Common myeloid progenitor, CD34-positive (primary cell): Measurements from ENCODE around the gene SEMA3B.

Experiments used
- CTCF ChIA-PET: fragments of 350-600 bp; sonication (Branson Sonifier 250); formaldehyde crosslinking; loops from one replicate; lab custom pipeline; 2021; ENCODE audit warnings: antibody characterized with exemption; lab: Charles Lee
- POLR2A ChIA-PET: fragments of 350-600 bp; sonication (Branson Sonifier 250); formaldehyde crosslinking; loops from one replicate; lab custom pipeline; 2021; ENCODE audit warnings: antibody characterized with exemption; lab: Charles Lee
- DNase-seq, 3 donors: peaks; one replicate each; pipeline versions ENCODE4 v3.0.0 to v3.0.0-alpha.2; 2013
- H3K27ac ChIP-seq, 2 experiments: 1 replicate in 1 of 2; 2 replicates in 1 of 2; pipeline ENCODE4 v1.7.0; 2013; ENCODE audit warnings: inconsistent platforms in 2 of 2, low read length in 2 of 2, mild to moderate bottlenecking in 2 of 2, low read depth in 1 of 2, moderate library complexity in 1 of 2; ENCODE audit not compliant: severe bottlenecking in 2 of 2, insufficient read depth in 1 of 2, poor library complexity in 1 of 2
- H3K27me3 ChIP-seq, 5 experiments: replicated peaks in 2 of 5; 1 replicate in 3 of 5; 2 replicates in 2 of 5; pipeline versions ENCODE4 v1.6.1 to v1.7.0; 2013; ENCODE audit warnings: low read length in 4 of 5, mild to moderate bottlenecking in 2 of 5, moderate library complexity in 2 of 5, inconsistent platforms in 1 of 5; ENCODE audit not compliant: insufficient read depth in 5 of 5, control insufficient read depth in 4 of 5
- H3K36me3 ChIP-seq, 4 experiments: 1 replicate in 2 of 4; 2 replicates in 2 of 4; pipeline versions ENCODE4 v1.6.1 to v1.7.0; 2013; ENCODE audit warnings: low read length in 3 of 4, control low read depth in 1 of 4, mild to moderate bottlenecking in 1 of 4; ENCODE audit not compliant: control insufficient read depth in 4 of 4, insufficient read depth in 4 of 4
- H3K4me1 ChIP-seq, 4 experiments: 1 replicate in 3 of 4; 2 replicates in 1 of 4; pipeline versions ENCODE4 v1.6.1 to v1.7.1; 2013; ENCODE audit warnings: low read length in 3 of 4, mild to moderate bottlenecking in 3 of 4, control low read depth in 1 of 4, inconsistent platforms in 1 of 4, moderate library complexity in 1 of 4; ENCODE audit not compliant: control insufficient read depth in 4 of 4, insufficient read depth in 4 of 4; ENCODE audit errors: control extremely low read depth in 1 of 4
- H3K4me3 ChIP-seq, 7 experiments: 1 replicate in 4 of 7; 2 replicates in 3 of 7; pipeline versions ENCODE4 v1.5.1 to v1.7.0; 2013; ENCODE audit warnings: mild to moderate bottlenecking in 7 of 7, low read length in 6 of 7, moderate library complexity in 6 of 7, inconsistent platforms in 2 of 7, low read depth in 2 of 7, control low read depth in 1 of 7; ENCODE audit not compliant: insufficient read depth in 4 of 7, control insufficient read depth in 1 of 7; ENCODE audit errors: extremely low read depth in 1 of 7
- H3K9me3 ChIP-seq, 5 experiments: 1 replicate in 4 of 5; 2 replicates in 1 of 5; pipeline versions ENCODE4 v1.6.1 to v1.7.1; 2013; ENCODE audit warnings: low read length in 4 of 5, mild to moderate bottlenecking in 2 of 5, inconsistent platforms in 1 of 5, low read depth in 1 of 5, moderate library complexity in 1 of 5; ENCODE audit not compliant: control insufficient read depth in 4 of 5, insufficient read depth in 2 of 5; ENCODE audit errors: control extremely low read depth in 1 of 5
- WGBS: methylation state at CpG from one replicate; pipeline ENCODE4 v1.1.5; 2013; ENCODE audit not compliant: insufficient coverage; 5-methylcytosine and 5-hydroxymethylcytosine counted together

Gene SEMA3B

DNA sequence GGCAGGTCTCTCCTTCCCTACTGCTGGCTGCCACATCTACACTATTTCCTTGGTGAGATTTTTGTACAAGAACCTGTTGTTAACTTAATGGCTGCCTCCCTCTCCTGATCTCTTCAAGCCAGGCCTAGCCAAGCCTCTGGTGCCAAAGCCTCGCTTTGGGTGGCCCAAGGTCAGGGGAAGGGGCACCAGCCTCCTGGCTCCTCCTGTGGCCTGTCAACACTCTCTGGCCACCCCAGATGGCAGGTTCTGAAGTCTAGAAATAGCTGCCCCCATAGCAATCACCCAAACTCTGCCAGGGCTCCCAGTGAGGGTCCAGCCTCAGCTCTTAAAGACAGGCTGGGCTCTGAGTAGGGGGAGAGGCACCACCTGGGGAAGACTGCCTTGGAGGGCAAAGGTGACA is 18.3 kb downstream of the SEMA3B start:
- WGBS = no CpG with 5 or more reads among the region's 1 CpG
- POLR2A ChIA-PET = no interaction called here
- no peak for DNase-seq
- peaks cover 3 to 17% (median 13%) of the 10 kb centered on the region in 4 experiments for H3K4me1 ChIP-seq
- no peak overlapping the region for H3K27ac ChIP-seq
- H3K27me3 ChIP-seq = no peaks in the 10 kb centered on the region
- no peak overlapping the region for H3K4me3 ChIP-seq
- H3K9me3 ChIP-seq = no peaks in the 10 kb centered on the region
- CTCF ChIA-PET = interaction anchor here (0.7 to 3.4 kb wide), 4 partner anchors 9 to 27 kb away, joined by 3 to 10 read pairs (median 3); partner anchors contain the start of genes HYAL3 and NAA80
- H3K36me3 ChIP-seq = peaks cover 2 to 49% (median 36%) of the 10 kb centered on the region in 4 experiments

DNA sequence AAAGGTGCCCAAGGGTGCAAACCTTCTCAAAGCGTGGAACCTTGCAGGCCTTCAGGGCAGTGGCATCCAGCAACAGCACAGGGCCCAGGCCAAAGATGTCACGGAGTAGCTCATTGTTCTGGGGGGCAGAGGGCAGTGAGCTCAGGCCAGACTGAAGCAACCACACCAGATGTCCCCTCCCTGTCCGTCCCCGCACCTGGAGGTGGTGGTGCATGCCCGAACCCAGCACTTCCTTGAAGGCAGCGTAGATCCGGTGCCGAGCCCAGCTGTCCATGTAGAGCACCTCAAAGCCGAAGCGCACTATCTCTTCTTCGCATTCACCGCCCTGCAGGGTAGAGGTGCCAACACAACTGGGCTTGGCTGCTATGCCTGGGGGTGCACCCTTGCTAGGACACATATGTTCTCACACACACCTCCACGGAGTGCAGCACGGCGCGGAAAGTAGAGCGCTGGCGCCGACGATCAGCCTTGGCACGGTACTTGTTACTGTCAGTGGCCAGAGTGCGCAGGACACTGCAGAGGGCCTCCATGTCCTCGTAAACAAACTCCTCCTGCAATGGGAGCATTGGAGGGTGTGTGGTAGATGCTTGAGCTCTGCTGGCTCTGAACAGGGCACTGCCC is 19.6 kb downstream of the SEMA3B start:
- H3K27me3 ChIP-seq = no peaks in the 10 kb centered on the region
- no peak overlapping the region for H3K27ac ChIP-seq
- H3K4me3 ChIP-seq = no peak overlapping the region
- H3K36me3 ChIP-seq = peaks cover 2 to 49% (median 36%) of the 10 kb centered on the region in 4 experiments
- no peaks in the 10 kb centered on the region for H3K9me3 ChIP-seq
- H3K4me1 ChIP-seq = peaks cover 3 to 25% (median 19%) of the 10 kb centered on the region in 4 experiments
- ChIA-PET POLR2A (no interaction called here), CTCF (interaction anchor here (0.7 to 3.4 kb wide), 8 partner anchors 9 to 28 kb away, joined by 3 to 10 read pairs (median 3); partner anchors contain the start of genes HYAL3, LSMEM2 and NAA80)
- 97% methylated on average over 13 of the region's 23 CpGs for WGBS
- no peak for DNase-seq

DNA sequence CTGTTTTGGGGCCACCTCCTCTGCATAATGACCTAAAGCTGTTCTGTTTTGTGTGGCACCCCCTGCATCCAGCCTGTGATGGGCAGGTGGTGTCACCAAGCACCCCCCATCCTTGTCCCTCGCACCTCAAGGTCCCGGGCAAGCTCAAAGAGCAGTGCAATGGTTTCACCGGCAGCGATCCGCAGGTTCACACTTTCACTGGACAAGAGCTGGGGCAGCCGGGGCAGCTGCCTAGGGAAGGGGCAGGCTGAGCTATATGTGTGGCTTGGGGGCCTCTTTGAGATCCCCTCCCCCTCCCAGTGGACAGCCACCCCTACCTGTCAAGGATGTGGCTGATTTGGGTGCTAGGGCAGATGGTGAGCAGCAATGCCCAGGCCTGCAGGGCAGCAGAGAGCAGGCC is 20.2 kb downstream of the SEMA3B start:
- Histone ChIP-seq H3K27me3 (no peaks in the 10 kb centered on the region), H3K4me3 (no peak overlapping the region), H3K4me1 (peaks cover 3 to 25% (median 19%) of the 10 kb centered on the region in 4 experiments), H3K9me3 (no peaks in the 10 kb centered on the region), H3K27ac (no peak overlapping the region), H3K36me3 (peaks cover 2 to 49% (median 36%) of the 10 kb centered on the region in 4 experiments)
- ChIA-PET POLR2A (no interaction called here), CTCF (interaction anchor here (0.7 to 3.4 kb wide), 8 partner anchors 8 to 35 kb away, joined by 3 to 10 read pairs (median 3); partner anchors contain the start of genes HYAL3 and NAA80)
- DNase-seq = no peak
- 100% methylated on average over 6 of the region's 6 CpGs for WGBS

DNA sequence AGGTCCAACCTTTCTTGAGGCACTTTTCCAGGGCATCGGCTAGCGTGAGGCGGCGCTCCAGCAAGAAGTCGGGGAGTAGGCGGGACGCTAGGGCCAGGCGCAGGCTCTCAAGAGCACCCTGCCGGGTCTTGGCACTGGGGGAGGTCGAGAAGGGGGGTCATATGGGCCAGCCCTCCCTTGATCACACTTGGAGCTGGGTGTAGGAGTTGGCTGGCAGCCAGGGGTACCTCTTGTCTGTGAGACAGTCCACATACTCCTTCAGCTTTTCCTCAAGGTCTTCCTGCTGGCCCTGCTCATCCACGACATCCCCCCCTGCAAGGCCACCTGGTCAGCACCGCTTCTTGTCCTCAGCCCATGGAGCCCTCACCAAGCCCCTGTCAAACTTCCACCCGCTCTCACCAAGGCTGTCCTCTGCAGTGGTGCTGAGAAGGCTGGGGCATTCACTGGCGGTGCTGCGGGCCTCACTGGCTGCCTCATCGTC is 21.3 kb downstream of the SEMA3B start:
- POLR2A ChIA-PET = no interaction called here
- no peak for DNase-seq
- no peaks in the 10 kb centered on the region for H3K9me3 ChIP-seq
- H3K36me3 ChIP-seq = peaks cover 2 to 52% (median 36%) of the 10 kb centered on the region in 4 experiments
- H3K4me3 ChIP-seq = no peak overlapping the region
- CTCF ChIA-PET = interaction anchor here (1.5 to 3.4 kb wide), 3 partner anchors 15 to 34 kb away, joined by 4 to 10 read pairs (median 6); no protein-coding TSS in a partner anchor
- WGBS = 95% methylated on average over 14 of the region's 16 CpGs
- H3K4me1 ChIP-seq = peaks cover 3 to 25% (median 19%) of the 10 kb centered on the region in 4 experiments
- no peak overlapping the region for H3K27ac ChIP-seq
- H3K27me3 ChIP-seq = no peaks in the 10 kb centered on the region

DNA sequence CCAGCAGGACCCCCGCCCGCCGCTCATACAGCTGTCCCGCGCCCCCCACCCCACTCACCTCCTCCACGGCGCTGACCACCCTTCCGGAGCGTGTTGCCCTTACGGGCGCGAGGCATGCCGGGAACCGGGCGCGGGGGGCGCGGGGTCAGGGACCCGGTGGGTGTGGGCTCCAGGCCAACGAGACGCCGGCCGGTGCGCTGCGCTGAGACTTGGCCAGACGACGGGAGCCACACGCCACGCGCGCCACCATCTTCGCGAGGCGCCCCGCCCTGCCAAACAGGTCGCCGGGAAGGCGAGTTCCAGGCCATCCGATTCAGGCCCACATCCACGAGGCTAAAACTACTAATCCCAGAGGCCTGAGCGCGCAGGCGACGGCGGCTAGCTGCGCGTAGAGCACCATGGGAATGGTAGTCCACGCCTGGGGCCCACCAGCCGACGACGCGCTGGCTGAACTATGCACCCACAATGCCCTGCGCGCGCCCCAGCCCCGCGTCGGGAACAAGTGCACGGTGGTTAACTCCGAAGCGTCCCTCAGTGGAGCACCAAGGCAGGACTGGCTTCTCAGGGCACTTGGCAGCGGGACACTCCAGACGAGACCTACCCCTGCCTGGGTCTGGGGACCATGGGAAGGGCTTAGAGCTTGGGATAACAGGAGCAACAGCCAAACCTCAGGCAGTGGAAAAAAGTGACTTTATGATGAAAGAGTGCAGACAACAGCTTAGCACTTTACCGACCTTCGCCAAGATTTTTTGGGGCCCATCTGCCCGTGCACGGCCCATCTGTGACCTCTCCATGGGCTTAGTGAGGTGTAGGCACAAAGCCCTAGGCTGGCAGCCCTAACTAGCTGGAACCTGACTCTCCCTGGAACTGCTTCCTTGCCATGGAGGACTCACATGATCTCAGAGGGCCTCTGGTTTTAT is 23.5 kb downstream of the SEMA3B start, which contains the start of gene IFRD2:
IFRD2 (minus strand) TSS at position 271 of the 920 bp plus-strand sequence; CDS start at position 116, 155 bp downstream.
- peak; percentile 97 to 98 (median 98) for DNase-seq
- peaks cover 3 to 28% (median 23%) of the 10 kb centered on the region in 4 experiments for H3K4me1 ChIP-seq
- peak within 1 kb of the TSS; percentile 63 to 94 (median 81) for H3K4me3 ChIP-seq
- H3K27me3 ChIP-seq = no peaks in the 10 kb centered on the region
- peak within 1 kb of the TSS; percentile 61 to 82 for H3K27ac ChIP-seq
- peaks cover 2 to 52% (median 34%) of the 10 kb centered on the region in 4 experiments for H3K36me3 ChIP-seq
- CTCF ChIA-PET = interaction anchor here (0.6 to 2.0 kb wide), 8 partner anchors 11 to 73 kb away, joined by 3 to 9 read pairs (median 4); partner anchors contain the start of genes HYAL1 and LSMEM2
- POLR2A ChIA-PET = interaction anchor here (0.6 to 1.3 kb wide), 3 partner anchors 14 to 60 kb away, joined by 3 read pairs; no protein-coding TSS in a partner anchor
- 2% methylated on average over 58 of the region's 67 CpGs for whole genome bisulfite sequencing
- H3K9me3 ChIP-seq = no peaks in the 10 kb centered on the region

DNA sequence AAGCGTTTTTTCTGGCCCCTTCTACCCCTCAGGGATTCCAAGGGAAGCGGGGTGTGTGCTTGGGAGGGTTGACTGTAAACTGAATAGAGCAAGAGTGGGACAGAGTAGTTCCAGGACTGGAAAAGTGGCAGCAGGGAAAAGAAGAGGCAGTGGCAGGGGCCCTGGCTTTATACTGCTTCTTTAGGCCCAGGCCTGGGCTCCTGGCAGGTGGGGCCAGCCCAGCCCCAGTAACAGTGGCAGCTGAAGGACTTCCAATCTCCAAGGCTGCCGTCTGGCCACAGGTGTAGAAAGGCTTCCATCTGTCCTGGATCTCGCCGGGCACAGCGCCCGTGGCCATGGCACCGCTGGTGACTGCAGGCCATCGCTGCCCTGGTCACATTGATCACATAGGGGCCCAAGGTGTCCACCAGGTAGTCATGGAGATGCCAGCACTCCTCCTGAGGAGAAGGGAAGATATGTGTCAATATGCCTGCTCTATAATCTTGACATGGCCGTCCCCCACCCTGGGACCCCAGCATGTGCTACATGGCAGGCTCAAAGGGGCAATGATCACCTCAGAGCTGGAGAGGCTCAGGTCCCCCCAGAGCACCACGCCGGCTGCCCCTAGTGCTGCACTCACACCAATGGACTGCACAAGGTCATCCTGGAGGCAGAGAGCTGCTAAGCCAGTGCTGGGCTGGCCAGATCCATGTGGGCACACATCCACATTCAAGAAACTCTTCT is 24.3 kb downstream of the SEMA3B start:
- DNase-seq = no peak
- H3K27ac ChIP-seq = peak overlapping the region; percentile 42 to 77
- H3K4me3 ChIP-seq = peak overlapping the region in 3 of 7 experiments; percentile 84 to 94 (median 92)
- no peaks in the 10 kb centered on the region for H3K27me3 ChIP-seq
- 98% methylated on average over 10 of the region's 12 CpGs for WGBS
- ChIA-PET POLR2A (interaction anchor here (0.6 kb wide), 1 partner anchor 28 kb away, joined by 3 read pairs; no protein-coding TSS in a partner anchor), CTCF (interaction anchor here (1.1 kb wide), 1 partner anchor 14 kb away, joined by 3 read pairs; no protein-coding TSS in a partner anchor)
- peaks cover 2 to 47% (median 27%) of the 10 kb centered on the region in 4 experiments for H3K36me3 ChIP-seq
- no peaks in the 10 kb centered on the region for H3K9me3 ChIP-seq
- peaks cover 5 to 36% (median 31%) of the 10 kb centered on the region in 4 experiments for H3K4me1 ChIP-seq
